Stomach (tissue), 9 donors: ENCODE results near the gene HOMER1. TPM values are rescaled to one million over a fixed set of nuclear protein-coding genes. Genes with fewer than 3 reads are reported as not detected.

Source experiments
- DNase-seq, 2 donors: peaks; one replicate each; pipeline versions ENCODE4 v3.0.0 to v3.0.0-alpha.2; 2013 to 2019
- H3K27ac ChIP-seq, 5 donors: fragments of 200-600 bp in 4 of 5; sonication (generic) in 4 of 5; one replicate each; pipeline ENCODE4 v1.5.1; 2013 to 2019; ENCODE audit warnings: mild to moderate bottlenecking in 1 of 5, moderate library complexity in 1 of 5
- H3K27me3 ChIP-seq, 3 donors: fragments of 200-600 bp; sonication (generic); one replicate each; pipeline ENCODE4 v1.5.1; 2017 to 2019; ENCODE audit warnings: mixed run types in 1 of 3
- H3K36me3 ChIP-seq, 4 donors: fragments of 200-600 bp; sonication (generic); 1 replicate in 3 of 4; 2 replicates in 1 of 4; pipeline ENCODE4 v1.5.1; 2016 to 2019
- H3K4me1 ChIP-seq, 4 donors: fragments of 200-600 bp; sonication (generic); one replicate each; pipeline ENCODE4 v1.5.1; 2016 to 2019
- H3K4me3 ChIP-seq, 4 donors: fragments of 200-600 bp; sonication (generic) in 3 of 4; one replicate each; pipeline ENCODE4 v1.5.1; 2016 to 2019; ENCODE audit warnings: mild to moderate bottlenecking in 1 of 4
- H3K9me3 ChIP-seq, 4 donors: fragments of 200-600 bp; sonication (generic); one replicate each; pipeline ENCODE4 v1.5.1; 2016 to 2019
- CTCF ChIP-seq, 7 experiments: fragments of 450-650 bp in 4 of 7; fragments of 200-600 bp in 3 of 7; sonication (generic) in 3 of 7; IDR thresholded peaks; one replicate each; pipeline ENCODE4 v1.5.1; 2016 to 2019; ENCODE audit warnings: antibody characterized with exemption in 7 of 7, control low read depth in 2 of 7, mild to moderate bottlenecking in 1 of 7
- EP300 ChIP-seq: sonication (generic); formaldehyde crosslinking; IDR thresholded peaks from one replicate; pipeline ENCODE4 v1.6.1; 2017; ENCODE audit warnings: antibody characterized with exemption
- POLR2A ChIP-seq, 4 donors: fragments of 450-650 bp; IDR thresholded peaks; one replicate each; pipeline ENCODE4 v1.6.1; 2016; ENCODE audit warnings: antibody characterized with exemption in 4 of 4, control low read depth in 2 of 4, mild to moderate bottlenecking in 1 of 4, moderate library complexity in 1 of 4
- POLR2AphosphoS5 ChIP-seq, 3 donors: sonication (generic); formaldehyde crosslinking; IDR thresholded peaks; one replicate each; pipeline ENCODE4 v1.6.1; 2016; ENCODE audit warnings: antibody characterized with exemption in 3 of 3
- WGBS, 5 donors: extraction: QIAGEN DNeasy Blood & Tissue Kit in 3 of 5; methylation state at CpG; one replicate each; pipeline versions ENCODE4 v1.1.5 to v1.1.7; 2013 to 2018; 5-methylcytosine and 5-hydroxymethylcytosine counted together
- intact Hi-C: fragments of 100-400 bp; cut with DNase I; formaldehyde crosslinking; loops from one replicate; pipeline ENCODE4 v1.15.1; 2023; ENCODE audit warnings: low total_unique reads
- polyA plus RNA-seq, 3 donors: library from polyadenylated mRNA; stranded (reverse); fragments of 200-250 nt; gene quantifications; one replicate each; pipeline ENCODE4 v1.2.3, GENCODE V29; 2013
- total RNA-seq, 5 donors: library from RNA; depleted of rRNA; stranded (reverse); fragments of >200 nt; gene quantifications; one replicate each; pipeline versions ENCODE4 v1.1.0 to v1.2.3, GENCODE V29; 2014 to 2016
- donor health status: healthy with polysubstance abuse.
- donor health status: Bipolar disorder and iron deficiency.
- donor health status: healthy.

Gene HOMER1
- total and polyA plus RNA-seq, 8 donors, result 0.85 to 21.6 (median 3.7) TPM

GRCh38 chr5:79536193-79536906 is 22.4 kb upstream of the HOMER1 start:
- 82 to 90% (median 82%) methylated on average over 3 of the region's 3 CpGs for WGBS, 5 donors
- no peak overlapping the region for H3K27ac ChIP-seq
- intact Hi-C loops, result no loop called here
- TF ChIP-seq EP300, result no peak
- TF ChIP-seq CTCF (IDR thresholded peaks at IDR 0.05), result no peak
- no peak for TF ChIP-seq POLR2AphosphoS5 (IDR thresholded peaks at IDR 0.05)
- TF ChIP-seq POLR2A (IDR thresholded peaks at IDR 0.05), result no peak
- H3K9me3 ChIP-seq, result no peaks in the 10 kb centered on the region
- no peaks in the 10 kb centered on the region for H3K4me1 ChIP-seq
- no peaks in the 10 kb centered on the region for H3K27me3 ChIP-seq
- H3K36me3 ChIP-seq, result no peaks in the 10 kb centered on the region
- H3K4me3 ChIP-seq, result no peak overlapping the region
- no peak for DNase-seq

GRCh38 chr5:79535477-79536192 is 21.7 kb upstream of the HOMER1 start:
- H3K27ac ChIP-seq, result no peak overlapping the region
- DNase-seq, result no peak
- intact Hi-C loops, result no loop called here
- H3K27me3 ChIP-seq, result no peaks in the 10 kb centered on the region
- H3K36me3 ChIP-seq, result no peaks in the 10 kb centered on the region
- no peaks in the 10 kb centered on the region for H3K4me1 ChIP-seq
- 52 to 85% (median 63%) methylated on average over 4 of the region's 4 CpGs for WGBS, 5 donors
- TF ChIP-seq POLR2A (IDR thresholded peaks at IDR 0.05) (no peak), EP300 (no peak), POLR2AphosphoS5 (IDR thresholded peaks at IDR 0.05) (no peak), CTCF (IDR thresholded peaks at IDR 0.05) (no peak)
- H3K9me3 ChIP-seq, result no peaks in the 10 kb centered on the region
- no peak overlapping the region for H3K4me3 ChIP-seq

- Histone ChIP-seq H3K27ac (no peak overlapping the region), H3K36me3 (no peaks in the 10 kb centered on the region), H3K4me3 (no peak overlapping the region), H3K27me3 (no peaks in the 10 kb centered on the region), H3K4me1 (no peaks in the 10 kb centered on the region), H3K9me3 (peaks cover 5 to 11% (median 7%) of the 10 kb centered on the region in 4 donors)
- intact Hi-C loops, result no loop called here
- TF ChIP-seq POLR2A (IDR thresholded peaks at IDR 0.05), result no peak
- no peak for TF ChIP-seq POLR2AphosphoS5 (IDR thresholded peaks at IDR 0.05)
- TF ChIP-seq EP300, result no peak
- TF ChIP-seq CTCF (IDR thresholded peaks at IDR 0.05), result no peak
- WGBS, 5 donors, result 71 to 87% (median 81%) methylated on average over 5 of the region's 5 CpGs
- DNase-seq, result no peak
Observed at GRCh38 chr5:79529110-79529509, 15.2 kb upstream of the HOMER1 start.

- DNase-seq, result no peak
- 50 to 74% (median 58%) methylated on average over 1 of the region's 1 CpG for WGBS, 5 donors
- intact Hi-C loops, result no loop called here
Observed at GRCh38 chr5:79527431-79527830, 13.5 kb upstream of the HOMER1 start.

More at GRCh38 chr5:79527431-79527830, 13.5 kb upstream of the HOMER1 start:
- H3K27me3 ChIP-seq, result no peaks in the 10 kb centered on the region
- no peaks in the 10 kb centered on the region for H3K4me1 ChIP-seq
- H3K4me3 ChIP-seq, result no peak overlapping the region
- H3K27ac ChIP-seq, result no peak overlapping the region
- H3K9me3 ChIP-seq, result peaks cover 5 to 11% (median 7%) of the 10 kb centered on the region in 4 donors
- no peaks in the 10 kb centered on the region for H3K36me3 ChIP-seq
- no peak for TF ChIP-seq EP300
- TF ChIP-seq CTCF (IDR thresholded peaks at IDR 0.05), result no peak
- no peak for TF ChIP-seq POLR2AphosphoS5 (IDR thresholded peaks at IDR 0.05)
